Esophagus muscularis mucosa (tissue), 4 donors: ENCODE results near the gene HEPN1. TPM values are rescaled to one million over a fixed set of nuclear protein-coding genes. Genes with fewer than 3 reads are reported as not detected.

Source experiments
- DNase-seq: peaks from one replicate; pipeline ENCODE4 v3.0.0-alpha.2; 2017; ENCODE audit errors: extremely low spot score
- H3K27ac ChIP-seq, 4 donors: fragments of 200-600 bp; sonication (generic); replicated peaks in 1 of 4; 1 replicate in 3 of 4; 2 replicates in 1 of 4; pipeline ENCODE4 v1.5.1; 2016 to 2019; ENCODE audit warnings: mild to moderate bottlenecking in 1 of 4
- H3K27me3 ChIP-seq, 4 donors: fragments of 200-600 bp; sonication (generic); one replicate each; pipeline versions ENCODE4 v1.5.1 to v1.6.0; 2016 to 2019
- H3K36me3 ChIP-seq, 4 donors: fragments of 200-600 bp; sonication (generic); one replicate each; pipeline ENCODE4 v1.5.1; 2016 to 2019
- H3K4me1 ChIP-seq, 4 donors: fragments of 200-600 bp; sonication (generic); one replicate each; pipeline ENCODE4 v1.5.1; 2016 to 2019
- H3K4me3 ChIP-seq, 4 donors: fragments of 200-600 bp; sonication (generic); 1 replicate in 2 of 4; 2 replicates in 2 of 4; pipeline ENCODE4 v1.5.1; 2016 to 2019; ENCODE audit warnings: mild to moderate bottlenecking in 4 of 4, moderate library complexity in 1 of 4
- H3K9me3 ChIP-seq, 4 donors: fragments of 200-600 bp; sonication (generic); 1 replicate in 3 of 4; 2 replicates in 1 of 4; pipeline ENCODE4 v1.5.1; 2016 to 2019
- EP300 ChIP-seq: sonication (generic); formaldehyde crosslinking; IDR thresholded peaks from one replicate; pipeline ENCODE4 v1.6.1; 2017; ENCODE audit warnings: antibody characterized with exemption
- POLR2A ChIP-seq: fragments of 450-650 bp; IDR thresholded peaks from one replicate; pipeline ENCODE4 v1.6.1; 2017; ENCODE audit warnings: antibody characterized with exemption, moderate library complexity, mild to moderate bottlenecking, low read depth
- POLR2AphosphoS5 ChIP-seq, 2 donors: sonication (generic); formaldehyde crosslinking; IDR thresholded peaks; one replicate each; pipeline ENCODE4 v1.6.1; 2017; ENCODE audit warnings: antibody characterized with exemption in 2 of 2
- WGBS: methylation state at CpG from one replicate; pipeline ENCODE4 v1.1.5; 2018; 5-methylcytosine and 5-hydroxymethylcytosine counted together
- intact Hi-C: fragments of 100-400 bp; cut with DNase I; formaldehyde crosslinking; loops from one replicate; pipeline ENCODE4 v1.15.1; 2023
- total RNA-seq, 4 donors: library from RNA; depleted of rRNA; stranded (reverse); fragments of >200 nt; gene quantifications; one replicate each; pipeline versions ENCODE4 v1.1.0 to v1.2.1, GENCODE V29; 2016
- TF ChIP-seq, protein P1 (sequence below), 3 experiments: fragments of 200-600 bp in 2 of 3; fragments of 450-650 bp in 1 of 3; sonication (generic) in 2 of 3; IDR thresholded peaks; one replicate each; pipeline ENCODE4 v1.5.1; 2017 to 2019; ENCODE audit warnings: antibody characterized with exemption in 3 of 3, mild to moderate bottlenecking in 2 of 3, moderate library complexity in 1 of 3

Gene HEPN1
- total RNA-seq, 4 donors from 2014 or later: not detected

- TF ChIP-seq POLR2AphosphoS5 (IDR thresholded peaks at IDR 0.05) (no peak), EP300 (no peak), POLR2A (no peak)
- TF ChIP-seq, protein P1, sequence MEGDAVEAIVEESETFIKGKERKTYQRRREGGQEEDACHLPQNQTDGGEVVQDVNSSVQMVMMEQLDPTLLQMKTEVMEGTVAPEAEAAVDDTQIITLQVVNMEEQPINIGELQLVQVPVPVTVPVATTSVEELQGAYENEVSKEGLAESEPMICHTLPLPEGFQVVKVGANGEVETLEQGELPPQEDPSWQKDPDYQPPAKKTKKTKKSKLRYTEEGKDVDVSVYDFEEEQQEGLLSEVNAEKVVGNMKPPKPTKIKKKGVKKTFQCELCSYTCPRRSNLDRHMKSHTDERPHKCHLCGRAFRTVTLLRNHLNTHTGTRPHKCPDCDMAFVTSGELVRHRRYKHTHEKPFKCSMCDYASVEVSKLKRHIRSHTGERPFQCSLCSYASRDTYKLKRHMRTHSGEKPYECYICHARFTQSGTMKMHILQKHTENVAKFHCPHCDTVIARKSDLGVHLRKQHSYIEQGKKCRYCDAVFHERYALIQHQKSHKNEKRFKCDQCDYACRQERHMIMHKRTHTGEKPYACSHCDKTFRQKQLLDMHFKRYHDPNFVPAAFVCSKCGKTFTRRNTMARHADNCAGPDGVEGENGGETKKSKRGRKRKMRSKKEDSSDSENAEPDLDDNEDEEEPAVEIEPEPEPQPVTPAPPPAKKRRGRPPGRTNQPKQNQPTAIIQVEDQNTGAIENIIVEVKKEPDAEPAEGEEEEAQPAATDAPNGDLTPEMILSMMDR (IDR thresholded peaks at IDR 0.05): no peak
- Histone ChIP-seq H3K4me1 (peaks cover 28 to 68% (median 37%) of the 10 kb centered on the region in 4 donors), H3K9me3 (no peaks in the 10 kb centered on the region), H3K27me3 (peaks cover 0 to 37% (median 0%) of the 10 kb centered on the region in 4 donors), H3K27ac (peak overlapping the region in 2 of 4 donors; percentile 28 to 51), H3K36me3 (peaks cover 0 to 70% (median 0%) of the 10 kb centered on the region in 4 donors), H3K4me3 (no peak overlapping the region)
- DNase-seq: no peak
- intact Hi-C loops: no loop called here
- WGBS: 65% methylated on average over 8 of the region's 9 CpGs
These were observed 28.2 kb upstream of the HEPN1 start for GRCh38 chr11:124890683-124891372.

DNA sequence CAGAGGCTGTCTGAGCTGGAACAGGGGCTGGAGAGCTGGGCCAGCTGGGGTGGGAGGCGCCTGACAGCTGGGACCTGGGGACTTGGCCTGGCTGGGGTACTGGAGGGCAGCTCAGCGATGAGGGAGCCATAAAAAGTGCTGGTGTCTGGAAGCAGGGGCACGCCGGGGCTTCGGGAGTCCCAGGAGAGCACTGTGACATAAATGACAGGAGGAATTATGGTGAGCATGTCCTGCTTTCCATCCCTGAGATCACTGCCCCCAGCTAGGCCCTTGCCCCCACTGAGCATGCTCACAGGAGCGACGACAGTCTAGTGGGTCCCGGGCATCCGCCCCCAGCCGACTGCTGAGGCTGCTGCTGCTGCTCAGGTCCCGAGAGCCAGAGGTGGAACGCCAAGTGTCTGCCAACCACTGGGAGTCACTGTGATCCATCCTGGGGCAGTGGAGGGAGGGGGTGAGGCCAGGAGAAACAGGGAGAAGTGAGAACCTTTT is 27.6 kb upstream of the HEPN1 start:
- Histone ChIP-seq H3K9me3 (no peaks in the 10 kb centered on the region), H3K27ac (peak overlapping the region in 3 of 4 donors; percentile 28 to 51 (median 42)), H3K4me3 (no peak overlapping the region), H3K27me3 (peaks cover 0 to 36% (median 0%) of the 10 kb centered on the region in 4 donors), H3K36me3 (peaks cover 0 to 64% (median 0%) of the 10 kb centered on the region in 4 donors), H3K4me1 (peaks cover 28 to 72% (median 37%) of the 10 kb centered on the region in 4 donors)
- 43% methylated on average over 12 of the region's 12 CpGs for WGBS
- intact Hi-C loops: no loop called here
- TF ChIP-seq POLR2AphosphoS5 (IDR thresholded peaks at IDR 0.05) (no peak), EP300 (no peak), POLR2A (no peak)
- TF ChIP-seq, protein P1 (IDR thresholded peaks at IDR 0.05): no peak
- no peak for DNase-seq

- TF ChIP-seq, protein P1 (IDR thresholded peaks at IDR 0.05): no peak
- no peak for TF ChIP-seq EP300
- no peak for TF ChIP-seq POLR2A
- no peak for TF ChIP-seq POLR2AphosphoS5 (IDR thresholded peaks at IDR 0.05)
- Histone ChIP-seq H3K27me3 (peaks cover 0 to 29% (median 0%) of the 10 kb centered on the region in 4 donors), H3K27ac (peak overlapping the region in 3 of 4 donors; percentile 14 to 51 (median 42)), H3K4me1 (peaks cover 33 to 79% (median 39%) of the 10 kb centered on the region in 4 donors), H3K9me3 (no peaks in the 10 kb centered on the region), H3K36me3 (peaks cover 0 to 59% (median 0%) of the 10 kb centered on the region in 4 donors), H3K4me3 (no peak overlapping the region)
- WGBS: 97% methylated on average over 2 of the region's 2 CpGs
- DNase-seq: no peak
- intact Hi-C loops: no loop called here
These were observed 26.9 kb upstream of the HEPN1 start for GRCh38 chr11:124892146-124892545.

GRCh38 chr11:124892750-124893454 is 26.1 kb upstream of the HEPN1 start:
- Histone ChIP-seq H3K4me3 (no peak overlapping the region), H3K27me3 (peaks cover 0 to 21% (median 0%) of the 10 kb centered on the region in 4 donors), H3K4me1 (peaks cover 38 to 82% (median 45%) of the 10 kb centered on the region in 4 donors), H3K27ac (peak overlapping the region; percentile 14 to 42 (median 23)), H3K36me3 (peaks cover 0 to 52% (median 0%) of the 10 kb centered on the region in 4 donors), H3K9me3 (no peaks in the 10 kb centered on the region)
- peak in 1 of 2 donors; percentile 19 for TF ChIP-seq POLR2AphosphoS5 (IDR thresholded peaks at IDR 0.05)
- TF ChIP-seq EP300: no peak
- intact Hi-C loops: no loop called here
- DNase-seq: no peak
- WGBS: 77% methylated on average over 9 of the region's 9 CpGs
